Esophagus squamous epithelium (tissue), 4 donors: ENCODE data around the gene PAM.

ENCODE experiments used
- CTCF ChIP-seq, 6 experiments: fragments of 450-650 bp in 4 of 6; fragments of 200-600 bp in 2 of 6; sonication (generic) in 2 of 6; IDR thresholded peaks; one replicate each; pipeline ENCODE4 v1.5.1; 2016 to 2019; ENCODE audit warnings: antibody characterized with exemption in 6 of 6, mild to moderate bottlenecking in 4 of 6, moderate library complexity in 4 of 6
- POLR2A ChIP-seq, 4 donors: fragments of 450-650 bp; IDR thresholded peaks; one replicate each; pipeline ENCODE4 v1.6.1; 2017; ENCODE audit warnings: antibody characterized with exemption in 4 of 4, mild to moderate bottlenecking in 4 of 4, moderate library complexity in 3 of 4

DNA sequence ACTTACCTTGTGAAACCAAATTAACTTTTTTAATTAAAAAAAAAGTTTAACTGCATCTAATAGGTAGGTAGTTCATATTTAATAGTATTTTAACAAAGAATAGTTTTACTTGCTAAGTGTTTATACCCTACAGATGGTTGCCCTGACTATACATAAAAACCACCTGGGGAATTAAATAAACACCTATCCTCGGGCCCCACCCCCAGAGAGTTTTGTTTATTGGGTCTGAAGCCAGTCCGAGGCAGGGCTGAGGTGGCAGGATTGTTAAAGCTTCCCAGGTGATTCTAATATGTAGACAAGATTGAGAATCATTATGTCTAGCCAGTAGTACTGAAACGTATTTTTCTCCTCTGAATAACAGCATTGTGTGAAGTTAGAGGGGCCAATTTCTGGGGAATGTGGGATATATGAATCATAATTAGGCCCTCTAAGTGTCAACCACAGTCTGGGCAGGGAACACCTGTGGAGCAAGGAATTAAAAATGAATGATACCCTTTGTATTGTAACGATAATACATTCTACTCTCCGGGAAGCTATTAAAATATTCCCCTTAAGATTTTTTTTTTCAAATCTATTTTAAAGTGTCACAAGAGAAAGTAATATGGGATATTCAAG lies 5.6 kb upstream of the PAM start:
- TF ChIP-seq CTCF (IDR thresholded peaks at IDR 0.05) (no peak), POLR2A (IDR thresholded peaks at IDR 0.05) (no peak)
